Measurements from ENCODE around the gene FOXG1.

- TF ChIP-seq CTCF (conservative IDR thresholded peaks at IDR 0.05 in 1 of 2, IDR thresholded peaks at IDR 0.05 in 1 of 2; ENCODE audit: extremely low read depth in 1 of 2, insufficient read depth in 1 of 2, low read depth in 1 of 2, low read length in 2 of 2) (no peak), EZH2 (IDR thresholded peaks at IDR 0.05; ENCODE audit: borderline replicate concordance, low read length) (no peak)
Measured at GRCh38 chr14:28779456-28779855, 12.9 kb downstream of the FOXG1 start.

Measured in mammary epithelial cell (primary cell).